Smooth muscle cell (in vitro differentiated cells): Measurements from ENCODE around the gene TBX3. TPM values are rescaled to one million over a fixed set of nuclear protein-coding genes. Genes with fewer than 3 reads are reported as not detected.

ENCODE experiments used
- DNase-seq: peaks from one replicate; lab custom pipeline; 2025; ENCODE audit not compliant: unreplicated experiment; lab: John Stamatoyannopoulos, UW
- H2AFZ ChIP-seq: fragments of 200-600 bp; sonication (generic); 2 replicates; pipeline ENCODE4 v1.6.0; 2016; ENCODE audit warnings: antibody characterized with exemption, low read depth, mild to moderate bottlenecking
- H3F3A ChIP-seq: fragments of 200-600 bp; sonication (generic); 2 replicates; pipeline ENCODE4 v1.6.0; 2017; ENCODE audit warnings: antibody characterized with exemption, low read depth
- H3K27ac ChIP-seq: fragments of 200-600 bp; sonication (generic); 2 replicates; pipeline ENCODE4 v1.5.1; 2016; ENCODE audit warnings: low read depth, mild to moderate bottlenecking
- H3K27me3 ChIP-seq: fragments of 200-600 bp; sonication (generic); 2 replicates; pipeline ENCODE4 v1.6.1; 2016; ENCODE audit warnings: low read depth, mild to moderate bottlenecking
- H3K36me3 ChIP-seq: fragments of 200-600 bp; sonication (generic); 2 replicates; pipeline ENCODE4 v1.5.1; 2016; ENCODE audit warnings: low read depth
- H3K4me1 ChIP-seq: fragments of 200-600 bp; sonication (generic); 2 replicates; pipeline ENCODE4 v1.5.1; 2016; ENCODE audit warnings: low read depth
- H3K4me2 ChIP-seq: fragments of 200-600 bp; sonication (generic); 2 replicates; pipeline ENCODE4 v1.6.0; 2016; ENCODE audit warnings: mild to moderate bottlenecking
- H3K4me3 ChIP-seq: fragments of 200-600 bp; sonication (generic); 2 replicates; pipeline ENCODE4 v1.5.1; 2016; ENCODE audit warnings: mild to moderate bottlenecking
- H3K79me2 ChIP-seq: fragments of 200-600 bp; sonication (generic); 2 replicates; pipeline ENCODE4 v1.6.0; 2016; ENCODE audit warnings: low read depth, mild to moderate bottlenecking
- H3K9ac ChIP-seq: fragments of 200-600 bp; sonication (generic); 2 replicates; pipeline ENCODE4 v1.6.0; 2016; ENCODE audit warnings: low read depth
- H3K9me3 ChIP-seq: fragments of 200-600 bp; sonication (generic); replicated peaks from 2 replicates; pipeline ENCODE4 v1.5.1; 2016; ENCODE audit warnings: low read depth
- H4K20me1 ChIP-seq: fragments of 200-600 bp; sonication (generic); 2 replicates; pipeline ENCODE4 v1.6.0; 2016; ENCODE audit warnings: low read depth
- CTCF ChIP-seq: fragments of 200-600 bp; sonication (generic); IDR thresholded peaks from 2 replicates; pipeline ENCODE4 v1.5.1; 2017; ENCODE audit warnings: borderline replicate concordance, mild to moderate bottlenecking, antibody characterized with exemption; ENCODE audit not compliant: insufficient read depth, poor library complexity, severe bottlenecking
- WGBS: methylation state at CpG from one replicate; pipeline ENCODE4 v1.1.7; 2016; ENCODE audit warnings: low lambda C conversion rate; 5-methylcytosine and 5-hydroxymethylcytosine counted together
- polyA plus RNA-seq: library from polyadenylated mRNA; unstranded; fragments of >200 nt; fragmentation: Nextera tagmentation; extraction: Ambion mirVana; gene quantifications from 2 replicates; pipeline ENCODE4 v1.2.1, GENCODE V29; 2016
- total RNA-seq: library from RNA; depleted of rRNA; stranded (reverse); fragments of >200 nt; gene quantifications from 2 replicates; pipeline ENCODE4 v1.2.3, GENCODE V29; 2014

The TBX3 gene
- total and polyA plus RNA-seq, 2 experiments from 2014 or later: 100 TPM

GRCh38 chr12:114701104-114701414, 17.1 kb upstream of the TBX3 start:
- H2AFZ ChIP-seq: no peak overlapping the region
- H3K36me3 ChIP-seq: no peaks in the 10 kb centered on the region
- peaks cover 10% of the 10 kb centered on the region for H3F3A ChIP-seq
- H3K27ac ChIP-seq: no peak overlapping the region
- peaks cover 15% of the 10 kb centered on the region for H3K4me1 ChIP-seq
- H3K9me3 ChIP-seq: no peaks in the 10 kb centered on the region
- no peak for TF ChIP-seq CTCF
- H3K79me2 ChIP-seq: peaks cover 10% of the 10 kb centered on the region
- no peak overlapping the region for H3K9ac ChIP-seq
- H3K4me3 ChIP-seq: no peak overlapping the region
- no peak for DNase-seq
- H3K27me3 ChIP-seq: peaks cover 11% of the 10 kb centered on the region
- 31% methylated on average over 3 of the region's 3 CpGs for WGBS
- peak overlapping the region; percentile 58 for H3K4me2 ChIP-seq
- H4K20me1 ChIP-seq: no peaks in the 10 kb centered on the region

GRCh38 chr12:114700392-114701103, 16.6 kb upstream of the TBX3 start:
- Histone ChIP-seq H3K4me2 (peak overlapping the region; percentile 58), H3K9me3 (no peaks in the 10 kb centered on the region), H3K9ac (no peak overlapping the region), H3K4me1 (peaks cover 15% of the 10 kb centered on the region), H3K36me3 (no peaks in the 10 kb centered on the region), H3F3A (peaks cover 5% of the 10 kb centered on the region), H3K79me2 (peaks cover 15% of the 10 kb centered on the region), H3K27me3 (peaks cover 16% of the 10 kb centered on the region), H3K4me3 (peak overlapping the region; percentile 6), H3K27ac (no peak overlapping the region), H4K20me1 (no peaks in the 10 kb centered on the region), H2AFZ (peak overlapping the region; percentile 55)
- no peak for TF ChIP-seq CTCF
- WGBS: 20% methylated on average over 33 of the region's 33 CpGs
- DNase-seq: no peak

GRCh38 chr12:114698566-114699163, 14.7 kb upstream of the TBX3 start:
- WGBS: 31% methylated on average over 6 of the region's 6 CpGs
- Histone ChIP-seq H3K4me1 (peaks cover 15% of the 10 kb centered on the region), H3K4me3 (peak overlapping the region; percentile 69), H3K4me2 (peak overlapping the region; percentile 96), H3K9ac (peak overlapping the region; percentile 55), H3K79me2 (peaks cover 16% of the 10 kb centered on the region), H3K27ac (peak overlapping the region; percentile 47), H4K20me1 (no peaks in the 10 kb centered on the region), H3K27me3 (peaks cover 18% of the 10 kb centered on the region), H3K9me3 (no peaks in the 10 kb centered on the region), H3K36me3 (no peaks in the 10 kb centered on the region), H3F3A (peaks cover 4% of the 10 kb centered on the region), H2AFZ (peak overlapping the region; percentile 87)
- DNase-seq: no peak
- TF ChIP-seq CTCF: no peak
